ENCODE data around the gene TRIM41.
"Not testable (repeated sequence)": the region's sequence is repeated elsewhere in the genome, so short reads cannot be mapped to it uniquely, and the experiment has no call there.

TRIM41 gene

GRCh38 chr5:181281077-181281983 lies 58.2 kb downstream of the TRIM41 start:
- no peak for DNase-seq (ENCODE audit: low spot score)

DNA sequence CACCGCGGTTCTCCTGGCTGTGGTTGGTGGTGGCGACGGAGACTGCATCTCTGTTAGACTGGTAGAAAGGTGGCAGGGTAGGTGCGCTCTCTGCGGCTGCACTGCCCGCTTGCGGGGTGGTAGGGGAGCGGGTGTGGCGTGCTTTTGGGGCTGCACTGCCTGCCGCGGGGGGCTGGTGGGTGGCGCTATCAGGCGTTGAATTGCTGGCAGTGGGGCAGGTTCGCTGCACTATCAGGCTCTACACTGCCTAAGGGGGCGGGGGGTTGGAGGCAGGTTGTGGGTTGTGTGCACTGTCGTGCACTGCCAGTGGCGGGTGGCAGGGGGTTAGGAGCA lies 58.9 kb downstream of the TRIM41 start:
- no peak for TF ChIP-seq CTCF (IDR thresholded peaks at IDR 0.05; ENCODE audit: extremely low read depth, insufficient read depth, missing control alignments)
- in situ Hi-C loops (cut with MboI; ENCODE audit: low pct_unique_long_range_greater_than_20kb, low sequenced_read_pairs, unreplicated experiment) = no loop called here
- no peak for DNase-seq (ENCODE audit: low spot score)

More at GRCh38 chr5:181281077-181281983, 58.2 kb downstream of the TRIM41 start:
- in situ Hi-C loops (cut with MboI; ENCODE audit: low pct_unique_long_range_greater_than_20kb, low sequenced_read_pairs, unreplicated experiment) = no loop called here
- TF ChIP-seq CTCF (IDR thresholded peaks at IDR 0.05; ENCODE audit: extremely low read depth, insufficient read depth, missing control alignments) = no peak

GRCh38 chr5:181282415-181282814 lies 59.3 kb downstream of the TRIM41 start:
- DNase-seq (ENCODE audit: low spot score); in situ Hi-C loops (cut with MboI; ENCODE audit: low pct_unique_long_range_greater_than_20kb, low sequenced_read_pairs, unreplicated experiment): not testable (repeated sequence)

DNA sequence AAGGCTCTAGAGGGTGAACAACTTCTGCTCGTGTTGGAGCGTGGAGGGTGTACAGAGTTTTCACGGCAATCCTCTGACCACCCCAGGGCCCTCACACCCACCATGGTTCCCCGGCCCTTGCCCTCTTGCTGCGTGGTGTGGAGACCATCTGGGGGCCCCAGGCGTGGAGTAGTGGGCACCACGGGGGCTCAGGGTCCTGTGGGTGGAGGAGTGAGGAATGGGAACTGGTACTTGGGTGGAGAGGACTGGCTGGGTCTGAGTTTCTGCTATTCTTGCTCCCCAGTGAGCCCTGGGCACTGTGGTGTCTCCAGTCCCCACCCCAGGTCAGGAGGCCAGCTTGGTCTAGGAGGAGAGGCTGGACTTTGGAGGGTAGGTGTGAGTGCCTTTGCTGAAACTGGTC lies 59.8 kb downstream of the TRIM41 start:
- TF ChIP-seq CTCF (IDR thresholded peaks at IDR 0.05; ENCODE audit: extremely low read depth, insufficient read depth, missing control alignments) = no peak
- in situ Hi-C loops (cut with MboI; ENCODE audit: low pct_unique_long_range_greater_than_20kb, low sequenced_read_pairs, unreplicated experiment) = no loop called here

GRCh38 chr5:181283347-181283746 lies 60.3 kb downstream of the TRIM41 start:
- in situ Hi-C loops (cut with MboI; ENCODE audit: low pct_unique_long_range_greater_than_20kb, low sequenced_read_pairs, unreplicated experiment) = no loop called here
- DNase-seq (ENCODE audit: low spot score) = no peak
- TF ChIP-seq CTCF (IDR thresholded peaks at IDR 0.05; ENCODE audit: extremely low read depth, insufficient read depth, missing control alignments) = no peak

More for the DNA sequence above, 59.8 kb downstream of the TRIM41 start:
- DNase-seq (ENCODE audit: low spot score) = no peak

DNA sequence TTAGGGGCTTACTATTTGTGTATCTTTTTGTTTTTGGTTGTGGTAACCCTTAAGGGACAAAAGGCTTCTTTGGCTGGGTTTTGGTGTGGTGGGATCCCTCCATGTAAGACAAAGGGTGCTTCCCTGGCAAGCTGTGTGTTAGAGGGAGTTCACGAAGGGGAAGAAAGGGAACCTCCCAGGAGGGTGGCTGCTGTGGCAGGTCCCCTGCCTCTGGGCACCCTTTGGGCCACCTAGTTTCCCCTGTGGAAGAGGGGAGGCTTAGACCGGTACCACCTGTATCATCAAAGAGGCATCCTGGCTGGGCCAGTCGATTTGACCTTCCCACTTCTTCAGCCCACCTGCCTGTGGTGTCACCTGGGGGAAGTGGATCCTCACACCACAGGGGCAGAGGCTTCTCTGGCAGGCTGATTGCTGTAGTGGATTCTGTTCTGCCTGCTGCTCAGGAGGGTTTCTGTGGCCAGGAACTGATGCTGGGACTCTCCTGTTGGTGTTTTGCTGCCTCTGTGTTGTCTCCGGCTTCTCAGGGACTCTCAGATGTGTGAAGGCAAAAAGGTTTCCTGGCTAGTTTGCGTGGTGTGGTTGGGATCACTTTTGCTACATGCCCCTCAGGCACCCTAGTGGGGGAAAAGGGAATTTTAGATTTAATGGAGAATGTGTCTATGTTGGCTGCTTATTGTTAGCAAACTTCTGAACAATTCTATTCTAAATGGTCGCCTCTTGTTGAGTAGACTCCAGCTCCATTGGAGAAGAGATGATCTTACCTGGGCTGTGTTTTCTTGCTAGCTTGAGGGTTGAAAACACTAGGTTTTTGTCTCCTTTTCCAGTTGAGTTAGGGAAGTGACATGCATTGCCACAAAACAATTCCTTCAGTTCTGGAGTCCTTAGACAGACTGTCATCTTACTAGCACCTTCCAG lies 61.0 kb downstream of the TRIM41 start:
- in situ Hi-C loops (cut with MboI; ENCODE audit: low pct_unique_long_range_greater_than_20kb, low sequenced_read_pairs, unreplicated experiment) = not testable (repeated sequence)

More for the DNA sequence above, 61.0 kb downstream of the TRIM41 start:
- DNase-seq (ENCODE audit: low spot score) = not testable (repeated sequence)
